Fibroblast of peridontal ligament (primary cell): ENCODE data around the gene KIR2DL3.
"Not testable (repeated sequence)": the region's sequence is repeated elsewhere in the genome, so short reads cannot be mapped to it uniquely, and the experiment has no call there.

Experiments used
- DNase-seq: peaks from one replicate; pipeline ENCODE4 v3.0.0-alpha.2; 2010; ENCODE audit errors: extremely low read depth

The KIR2DL3 gene

DNA sequence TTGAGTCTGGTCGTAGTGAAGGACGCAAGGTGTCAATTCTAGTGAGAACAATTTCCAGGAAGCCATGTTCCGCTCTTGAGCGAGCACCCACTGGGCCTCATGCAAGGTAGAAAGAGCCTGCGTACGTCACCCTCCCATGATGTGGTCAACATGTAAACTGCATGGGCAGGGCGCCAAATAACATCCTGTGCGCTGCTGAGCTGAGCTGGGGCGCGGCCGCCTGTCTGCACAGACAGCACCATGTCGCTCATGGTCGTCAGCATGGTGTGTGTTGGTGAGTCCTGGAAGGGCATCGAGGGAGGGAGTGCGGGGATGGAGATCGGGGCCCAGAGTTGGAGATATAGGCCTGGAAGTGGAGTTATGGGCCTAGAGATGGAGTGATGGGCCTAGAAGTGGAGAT lies at the start of gene KIR2DL3:
Gene KIR2DL3, plus strand, starts transcription at position 208 of the 400 bp plus-strand sequence. Its CDS starts 33 bp downstream, at position 241.
- DNase-seq: not testable (repeated sequence)

DNA sequence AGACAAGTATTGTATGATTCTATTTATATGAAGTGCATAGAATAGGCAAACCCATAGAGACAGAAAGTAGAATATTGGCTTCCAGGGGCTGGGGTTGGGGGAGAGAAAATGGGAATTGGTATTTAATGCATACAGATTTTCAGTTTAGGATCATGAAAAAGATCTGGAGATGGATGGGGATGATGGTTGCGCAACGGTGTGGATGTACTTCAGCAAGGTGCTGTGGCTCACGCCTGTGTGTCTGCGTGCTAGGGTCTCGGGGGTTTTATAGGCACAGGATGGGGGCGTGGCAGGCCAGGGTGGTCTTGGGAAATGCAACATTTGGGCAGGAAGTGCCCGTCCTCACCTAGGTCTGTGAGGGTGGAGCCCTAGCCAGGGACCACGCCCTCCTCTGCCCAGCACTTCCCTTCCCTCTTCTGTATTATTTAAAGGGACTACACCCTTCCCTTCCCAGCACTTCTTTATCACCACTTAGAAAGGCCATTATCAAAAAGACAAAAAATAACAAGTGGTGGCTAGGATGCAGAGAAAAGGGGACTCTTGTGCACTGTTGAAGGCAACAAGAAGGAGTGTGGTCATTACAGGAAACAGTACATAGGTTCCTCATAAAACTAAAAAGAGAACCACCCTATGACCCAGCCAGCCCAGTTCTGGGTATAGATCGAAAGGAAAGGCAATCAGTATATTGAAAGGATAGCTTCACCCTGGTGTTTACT lies 46.6 kb upstream of the KIR2DL3 start:
- no peak for DNase-seq

DNA sequence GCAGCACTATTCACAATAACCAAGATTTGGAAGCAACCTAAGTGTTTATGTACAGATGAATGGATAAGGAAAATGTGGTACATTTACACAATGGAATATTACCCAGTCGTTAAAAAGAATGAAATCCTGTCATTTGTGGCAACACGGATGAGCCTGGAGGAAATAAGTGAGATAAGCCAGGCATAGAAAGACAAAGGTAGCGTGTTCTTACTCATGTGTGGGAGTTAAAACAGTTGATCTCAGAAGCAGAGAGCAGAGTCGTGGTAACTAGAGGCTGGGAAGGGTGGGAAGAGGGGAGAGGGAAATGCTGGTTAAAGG lies 46.1 kb upstream of the KIR2DL3 start:
- no peak for DNase-seq

DNA sequence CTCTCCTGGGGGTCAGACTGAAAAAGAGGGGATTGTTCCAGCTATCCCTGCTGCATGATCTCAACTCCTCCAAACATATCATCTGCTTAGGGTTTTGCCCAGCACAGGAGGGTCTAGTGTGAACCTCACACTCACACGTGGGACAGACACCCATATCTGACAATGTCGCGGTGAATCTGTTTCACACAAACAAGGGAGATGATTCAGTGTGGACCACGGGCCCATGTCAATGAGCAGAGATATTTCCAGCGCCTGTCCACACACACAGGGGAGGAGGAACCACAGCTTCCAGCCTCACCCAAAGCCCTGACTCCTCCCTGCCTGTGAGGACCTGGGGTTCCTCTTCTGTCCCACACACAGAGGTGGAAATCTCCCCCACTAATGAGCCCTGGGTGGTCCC lies 43.7 kb upstream of the KIR2DL3 start:
- DNase-seq: no peak

DNA sequence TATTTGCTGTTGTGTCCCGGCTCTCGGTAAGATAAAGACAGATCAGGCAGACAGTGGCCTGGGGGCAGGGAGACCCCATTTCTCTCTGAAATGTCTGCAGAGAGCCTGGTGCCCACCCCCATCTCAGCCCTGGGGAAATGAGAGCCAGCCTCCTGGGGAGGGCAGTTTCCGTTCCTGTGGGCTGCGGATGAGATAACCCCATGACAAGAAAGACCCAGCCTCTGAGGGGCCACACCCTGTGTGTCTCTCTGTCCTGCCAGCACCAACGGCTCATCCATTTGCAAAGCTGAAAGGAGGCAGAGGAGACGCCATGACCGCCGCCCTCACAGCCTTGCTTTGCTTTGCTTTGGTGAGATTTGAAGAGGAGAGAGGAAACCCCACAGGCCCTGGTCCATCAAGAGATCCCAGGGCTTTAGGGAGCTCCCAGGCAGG lies 42.2 kb upstream of the KIR2DL3 start:
- DNase-seq: no peak

DNA sequence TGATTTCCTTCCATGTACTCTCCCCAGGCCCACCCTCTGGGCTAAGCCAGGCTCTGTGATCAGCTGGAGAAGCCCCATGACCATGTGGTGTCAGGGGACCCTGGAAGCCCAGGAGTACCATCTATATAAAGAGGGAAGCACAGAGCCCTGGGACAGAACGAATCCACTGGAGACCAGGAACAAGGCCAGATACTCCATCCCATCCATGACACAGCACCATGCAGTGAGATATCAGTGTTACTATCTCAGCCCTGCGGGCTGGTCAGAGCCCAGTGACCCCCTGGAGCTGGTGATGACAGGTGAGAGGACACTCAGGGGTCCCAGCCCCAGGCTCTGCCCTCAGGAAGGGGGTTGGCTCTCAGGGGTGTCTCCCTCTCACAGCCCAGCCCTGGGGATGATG lies 41.5 kb upstream of the KIR2DL3 start:
- no peak for DNase-seq

DNA sequence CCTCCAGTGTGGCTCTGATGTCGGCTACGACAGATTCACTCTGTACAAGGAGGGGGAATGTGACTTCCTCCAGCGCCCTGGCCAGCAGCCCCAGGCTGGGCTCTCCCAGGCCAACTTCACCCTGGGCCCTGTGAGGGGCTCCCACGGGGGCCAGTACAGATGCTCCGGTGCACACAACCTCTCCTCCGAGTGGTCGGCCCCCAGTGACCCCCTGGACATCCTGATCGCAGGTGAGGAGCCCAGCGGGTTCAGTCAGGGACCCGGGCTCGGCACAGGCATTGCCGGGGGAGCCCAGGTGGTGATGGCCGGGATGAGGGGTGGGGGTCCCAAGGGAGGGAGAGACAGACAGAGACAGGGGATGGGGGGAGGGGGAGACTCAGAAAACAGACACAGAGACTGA lies 40.6 kb upstream of the KIR2DL3 start:
- DNase-seq: not testable (repeated sequence)

DNA sequence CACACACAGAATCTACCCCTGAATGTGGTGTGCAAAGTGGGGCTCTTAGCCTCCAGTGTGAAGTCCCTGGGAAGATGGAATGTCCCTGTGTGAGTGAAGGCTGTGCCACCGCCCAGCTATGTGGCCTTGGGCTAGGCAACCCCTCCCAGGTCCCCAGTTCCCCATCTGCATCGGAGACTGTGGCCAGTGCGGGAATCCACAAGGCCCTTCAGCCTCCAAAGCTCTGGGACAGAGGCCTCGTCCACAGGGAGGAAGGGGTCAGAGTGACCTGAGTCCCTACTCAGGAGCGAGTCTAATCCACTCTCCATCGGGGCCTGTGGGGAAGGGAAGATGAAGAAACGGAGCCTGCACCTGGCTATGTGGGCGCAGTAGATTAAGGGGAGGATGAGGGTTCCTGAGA lies 33.4 kb upstream of the KIR2DL3 start:
- no peak for DNase-seq

DNA sequence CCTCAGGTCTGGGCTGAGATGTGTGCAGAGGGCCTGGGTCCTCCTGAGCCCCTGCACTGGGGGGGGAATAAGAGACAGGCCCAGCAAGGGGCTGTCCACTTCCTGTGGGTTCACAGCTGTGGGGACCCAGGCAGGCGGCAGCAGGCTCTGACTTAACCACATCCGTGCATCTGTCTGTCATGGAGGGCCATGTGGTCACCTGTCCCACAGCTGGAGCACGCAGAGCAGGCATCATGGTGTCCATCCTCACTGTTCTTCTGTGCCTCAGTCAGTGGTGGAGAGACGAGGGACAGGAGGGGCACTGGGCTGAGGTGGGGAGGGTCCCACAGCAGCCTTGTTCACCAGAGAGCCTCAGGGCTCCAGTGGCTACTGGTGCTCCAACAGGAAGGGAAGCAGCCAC lies 30.4 kb upstream of the KIR2DL3 start:
- no peak for DNase-seq

DNA sequence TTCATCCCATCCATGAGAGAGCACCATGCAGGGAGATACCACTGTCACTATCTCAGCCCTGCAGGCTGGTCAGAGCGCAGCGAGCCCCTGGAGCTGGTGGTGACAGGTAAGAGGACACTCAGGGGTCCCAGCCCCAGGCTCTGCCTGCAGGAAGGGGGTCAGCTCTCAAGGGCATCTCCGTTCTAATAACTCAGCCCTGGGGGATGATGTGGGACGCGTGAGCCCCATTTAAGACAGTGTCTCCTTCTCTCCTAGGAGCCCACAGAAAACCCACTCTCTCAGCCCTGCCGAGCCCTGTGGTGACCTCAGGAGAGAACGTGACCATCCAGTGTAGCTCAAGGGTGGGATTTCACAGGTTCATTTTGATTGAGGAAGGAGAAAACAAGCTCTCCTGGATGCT lies 29.5 kb upstream of the KIR2DL3 start:
- DNase-seq: no peak

DNA sequence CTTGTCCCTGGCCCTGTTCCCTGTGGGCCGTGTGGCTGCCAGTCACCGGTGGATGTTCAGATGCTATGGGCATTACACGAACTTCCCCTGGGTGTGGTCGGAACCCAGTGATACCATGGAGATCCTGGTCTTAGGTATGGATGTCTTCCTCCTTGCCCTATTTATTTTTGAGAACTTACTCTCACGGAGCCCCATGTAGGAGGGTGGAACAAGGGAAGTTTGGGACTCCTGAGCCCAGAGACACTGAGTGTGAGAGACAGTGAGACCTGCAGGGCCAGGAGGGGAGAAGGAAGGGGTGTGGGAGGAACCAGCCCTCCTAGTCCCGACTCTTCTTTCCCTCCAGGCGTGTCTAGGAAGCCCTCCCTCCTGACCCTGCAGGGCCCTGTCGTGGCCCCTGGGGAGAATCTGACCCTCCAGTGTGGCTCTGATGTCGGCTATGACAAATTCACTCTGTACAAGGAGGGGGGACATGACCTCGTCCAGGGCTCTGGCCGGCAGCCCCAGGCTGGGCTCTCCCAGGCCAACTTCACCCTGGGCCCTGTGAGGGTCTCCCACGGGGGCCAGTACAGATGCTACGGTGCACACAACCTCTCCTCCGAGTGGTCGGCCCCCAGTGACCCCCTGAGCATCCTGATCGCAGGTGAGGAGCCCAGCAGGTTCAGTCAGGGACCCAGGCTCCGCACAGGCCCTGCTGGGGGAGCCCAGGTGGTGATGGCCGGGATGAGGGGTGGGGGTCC lies 28.9 kb upstream of the KIR2DL3 start:
- DNase-seq: no peak

DNA sequence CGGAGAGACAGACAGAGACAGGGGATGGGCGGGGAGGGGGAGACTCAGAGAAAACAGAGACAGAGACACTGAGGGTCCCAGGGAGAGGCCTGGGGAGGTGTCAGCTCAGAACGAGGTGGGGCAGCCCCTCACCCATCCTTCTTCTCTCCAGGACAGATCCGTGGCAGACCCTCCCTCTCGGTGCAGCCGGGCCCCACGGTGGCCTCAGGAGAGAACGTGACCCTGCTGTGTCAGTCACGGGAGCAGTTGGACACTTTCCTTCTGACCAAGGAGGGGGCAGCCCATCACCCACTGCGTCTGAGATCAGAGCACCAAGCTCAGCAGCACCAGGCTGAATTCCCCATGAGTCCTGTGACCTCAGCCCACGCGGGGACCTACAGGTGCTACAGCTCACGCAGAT lies 28.4 kb upstream of the KIR2DL3 start:
- DNase-seq: not testable (repeated sequence)

DNA sequence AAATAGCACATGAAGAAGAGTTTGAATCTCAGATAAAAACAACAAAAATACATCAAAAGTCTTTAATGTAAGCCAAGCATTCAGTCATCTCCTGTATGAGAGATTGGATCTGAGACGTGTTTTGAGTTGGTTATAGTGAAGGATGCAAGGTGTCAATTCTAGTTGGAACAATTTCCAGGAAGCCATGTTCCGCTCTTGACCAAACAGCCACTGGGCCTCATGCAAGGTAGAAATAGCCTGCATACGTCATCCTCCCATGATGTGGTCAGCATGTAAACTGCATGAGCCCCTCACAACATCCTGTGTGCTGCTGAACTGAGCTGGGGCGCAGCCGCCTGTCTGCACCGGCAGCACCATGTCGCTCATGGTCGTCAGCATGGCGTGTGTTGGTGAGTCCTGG lies 14.2 kb upstream of the KIR2DL3 start, which contains the start of gene KIR3DL3:
Gene KIR3DL3, plus strand, starts transcription at position 301 of the 400 bp plus-strand sequence. Its CDS starts 55 bp downstream, at position 356.
- DNase-seq: no peak

DNA sequence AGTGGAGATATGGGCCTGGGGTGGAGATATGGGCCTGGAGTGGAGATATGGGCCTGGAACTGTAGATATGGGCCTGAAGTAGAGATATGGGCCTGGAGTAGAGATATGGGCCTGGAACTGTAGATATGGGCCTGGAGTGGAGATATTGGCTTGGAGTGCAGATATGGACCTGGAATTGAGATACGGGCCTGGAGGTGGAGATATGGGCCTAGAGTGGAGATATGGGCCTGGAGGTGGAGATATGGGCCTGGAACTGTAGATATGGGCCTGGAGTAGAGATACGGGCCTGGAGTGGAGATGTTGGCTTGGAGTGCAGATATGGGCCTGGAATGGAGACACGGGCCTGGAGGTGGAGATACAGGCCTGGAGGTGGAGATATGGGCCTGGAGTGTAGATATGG lies 13.7 kb upstream of the KIR2DL3 start:
- no peak for DNase-seq

DNA sequence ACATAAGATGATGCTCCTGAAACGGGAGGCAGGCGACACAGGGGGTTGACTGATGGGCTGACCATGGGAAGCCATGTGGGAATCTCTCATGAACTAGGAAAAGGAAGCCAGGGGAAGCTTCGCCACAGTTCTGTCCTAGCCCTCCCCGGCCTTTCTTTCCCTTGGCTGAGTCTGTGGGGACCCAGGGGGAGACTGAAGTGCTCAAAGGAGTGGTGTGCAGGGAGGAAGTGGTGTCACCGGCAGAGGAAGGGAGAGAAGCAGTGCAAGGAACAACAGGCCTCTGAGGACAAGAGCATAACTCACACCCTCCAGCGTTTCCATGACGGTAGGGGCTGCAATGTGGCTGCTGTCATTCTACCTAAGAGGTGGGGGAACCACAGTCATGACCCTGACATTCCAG lies 13.0 kb upstream of the KIR2DL3 start:
- no peak for DNase-seq

DNA sequence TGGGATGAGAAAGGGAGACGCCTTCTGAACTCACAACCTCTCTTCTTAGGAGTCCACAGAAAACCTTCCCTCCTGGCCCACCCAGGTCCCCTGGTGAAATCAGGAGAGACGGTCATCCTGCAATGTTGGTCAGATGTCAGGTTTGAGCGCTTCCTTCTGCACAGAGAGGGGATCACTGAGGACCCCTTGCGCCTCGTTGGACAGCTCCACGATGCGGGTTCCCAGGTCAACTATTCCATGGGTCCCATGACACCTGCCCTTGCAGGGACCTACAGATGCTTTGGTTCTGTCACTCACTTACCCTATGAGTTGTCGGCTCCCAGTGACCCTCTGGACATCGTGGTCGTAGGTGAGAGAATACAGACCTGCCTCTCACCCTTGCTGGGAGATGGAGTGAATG lies 10.8 kb upstream of the KIR2DL3 start:
- no peak for DNase-seq

DNA sequence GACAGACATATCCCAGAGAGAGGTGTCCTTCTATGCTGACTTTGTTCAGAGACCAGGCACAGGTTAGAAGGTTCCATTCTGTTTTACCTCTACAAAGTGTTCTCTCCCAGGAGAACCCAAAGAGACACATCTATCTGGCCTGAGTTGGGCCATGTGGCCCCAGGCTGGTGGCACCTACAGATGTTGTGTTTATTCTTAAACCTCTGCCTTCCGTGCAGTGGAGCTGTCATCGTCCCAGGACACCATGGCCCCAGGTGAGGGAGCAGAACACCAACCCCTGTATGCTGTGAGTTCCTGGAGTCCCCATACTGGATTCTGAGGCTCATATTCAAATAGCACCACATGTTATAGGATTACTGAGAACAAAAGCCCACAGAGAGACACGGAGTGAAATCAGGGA lies 10.1 kb upstream of the KIR2DL3 start:
- no peak for DNase-seq

DNA sequence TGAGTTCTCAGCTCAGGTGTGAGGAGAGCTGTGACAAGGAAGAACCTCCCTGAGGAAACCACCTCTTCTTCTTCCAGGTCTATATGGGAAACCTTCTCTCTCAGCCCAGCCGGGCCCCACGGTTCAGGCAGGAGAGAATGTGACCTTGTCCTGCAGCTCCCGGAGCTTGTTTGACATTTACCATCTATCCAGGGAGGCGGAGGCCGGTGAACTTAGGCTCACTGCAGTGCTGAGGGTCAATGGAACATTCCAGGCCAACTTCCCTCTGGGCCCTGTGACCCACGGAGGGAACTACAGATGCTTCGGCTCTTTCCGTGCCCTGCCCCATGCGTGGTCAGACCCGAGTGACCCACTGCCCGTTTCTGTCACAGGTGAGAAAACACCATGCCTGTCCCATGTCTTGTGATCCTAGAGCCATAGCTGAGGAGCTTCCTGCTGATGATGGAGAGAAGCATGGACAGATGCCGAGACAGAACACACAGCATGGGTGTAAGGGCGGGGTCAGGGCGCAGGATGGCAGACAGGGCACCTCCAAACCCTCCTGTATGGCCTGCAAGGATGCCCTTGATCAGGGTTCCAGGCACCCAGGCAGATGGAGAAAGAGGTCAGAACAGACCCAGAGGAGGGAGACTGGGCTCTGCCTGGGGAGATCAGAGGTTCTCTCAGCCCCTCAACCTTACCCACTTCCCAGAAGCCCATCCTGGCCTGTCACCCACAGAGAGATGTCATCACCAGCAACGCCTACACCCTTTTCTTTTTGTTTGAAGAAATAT lies 8.7 kb upstream of the KIR2DL3 start:
- DNase-seq: no peak

DNA sequence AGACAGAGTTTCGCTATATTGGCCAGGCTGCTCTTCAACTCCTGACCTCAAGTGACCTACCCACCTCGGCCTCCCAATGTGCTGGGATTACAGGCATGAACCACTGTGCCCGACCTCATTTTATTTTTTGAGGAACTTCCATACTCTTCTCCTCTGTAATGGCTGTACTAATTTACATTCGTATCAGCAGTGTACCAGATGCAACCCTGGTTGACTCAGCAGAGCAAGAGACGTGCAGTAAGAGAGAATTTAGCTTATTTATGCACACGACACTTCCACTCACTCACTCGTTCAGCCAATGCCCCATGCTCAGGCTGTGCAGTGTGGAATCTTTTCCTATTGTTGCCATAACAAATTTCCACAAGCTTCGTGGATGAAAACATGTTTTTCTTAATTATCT lies 7.1 kb upstream of the KIR2DL3 start:
- no peak for DNase-seq

DNA sequence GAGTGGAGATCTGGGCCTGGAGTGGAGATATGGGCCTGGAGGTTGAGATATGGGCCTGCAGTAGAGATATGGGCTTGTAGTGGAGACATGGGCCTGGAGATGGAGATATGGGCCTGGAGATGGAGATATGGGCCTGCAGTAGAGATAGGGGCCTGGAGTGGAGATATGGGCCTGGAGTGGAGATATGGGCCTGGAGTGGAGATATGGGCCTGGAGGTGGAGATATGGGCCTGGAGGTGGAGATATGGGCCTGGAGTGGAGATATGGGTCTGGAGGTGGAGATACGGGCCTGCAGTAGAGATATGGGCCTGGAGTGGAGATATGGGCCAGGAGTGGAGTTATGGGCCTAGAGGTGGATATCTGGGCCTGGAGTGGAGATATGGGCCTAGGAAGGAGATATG lies 402 bp downstream of the KIR2DL3 start:
- DNase-seq: no peak

DNA sequence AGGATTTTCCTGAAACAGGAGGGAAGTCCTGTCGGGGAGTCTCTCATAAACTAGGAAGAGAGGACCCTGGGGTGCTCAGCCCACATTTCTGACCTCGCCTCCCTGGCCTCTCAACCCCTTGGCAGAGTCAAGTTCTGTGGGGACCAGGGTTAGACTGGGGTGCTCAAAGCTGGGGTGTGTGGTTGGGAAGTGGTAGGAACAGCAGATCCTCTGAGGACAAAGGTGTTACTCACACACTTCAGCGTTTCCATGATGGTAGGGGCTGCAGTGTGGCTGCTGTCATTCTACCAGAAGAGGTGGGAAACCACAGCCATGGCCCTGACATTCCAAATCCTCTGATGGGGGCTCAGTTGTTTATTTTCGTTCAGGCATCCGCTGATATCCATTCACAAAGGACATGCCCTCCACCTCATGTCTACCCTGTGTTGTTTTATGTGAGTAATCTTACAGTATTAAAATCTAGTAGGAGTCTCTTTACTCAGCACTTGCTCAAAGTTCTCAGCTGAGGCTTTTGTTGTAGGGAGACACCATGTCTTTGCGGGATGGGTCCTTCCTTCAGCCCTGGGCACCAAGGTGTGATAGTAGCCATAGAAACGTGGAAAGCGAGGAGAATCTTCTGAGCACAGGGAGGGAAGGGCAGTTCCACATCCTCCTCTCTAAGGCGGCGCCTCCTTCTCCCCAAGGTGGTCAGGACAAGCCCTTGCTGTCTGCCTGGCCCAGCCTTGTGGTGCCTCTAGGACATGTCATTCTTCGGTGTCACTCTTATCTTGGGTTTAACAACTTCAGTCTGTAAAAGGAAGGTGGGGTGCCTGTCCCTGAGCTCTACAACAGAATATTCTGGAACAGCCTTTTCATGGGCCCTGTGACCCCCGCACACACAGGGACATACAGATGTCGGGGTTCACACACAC lies 1.5 kb downstream of the KIR2DL3 start:
- DNase-seq: no peak

DNA sequence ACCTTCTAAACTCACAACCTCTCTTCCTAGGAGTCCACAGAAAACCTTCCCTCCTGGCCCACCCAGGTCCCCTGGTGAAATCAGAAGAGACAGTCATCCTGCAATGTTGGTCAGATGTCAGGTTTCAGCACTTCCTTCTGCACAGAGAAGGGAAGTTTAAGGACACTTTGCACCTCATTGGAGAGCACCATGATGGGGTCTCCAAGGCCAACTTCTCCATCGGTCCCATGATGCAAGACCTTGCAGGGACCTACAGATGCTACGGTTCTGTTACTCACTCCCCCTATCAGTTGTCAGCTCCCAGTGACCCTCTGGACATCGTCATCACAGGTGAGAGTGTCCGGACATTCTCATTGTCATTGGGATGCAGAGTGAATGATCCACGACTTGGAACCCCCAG lies 3.6 kb downstream of the KIR2DL3 start:
- not testable (repeated sequence) for DNase-seq
